ENCODE measurements around the gene RPN2. TPM values are rescaled to one million over a fixed set of nuclear protein-coding genes. Genes with fewer than 3 reads are reported as not detected.

Gene RPN2
- total RNA-seq, 4 donors from 2014 or later, result 86.7 to 114 (median 110) TPM

DNA sequence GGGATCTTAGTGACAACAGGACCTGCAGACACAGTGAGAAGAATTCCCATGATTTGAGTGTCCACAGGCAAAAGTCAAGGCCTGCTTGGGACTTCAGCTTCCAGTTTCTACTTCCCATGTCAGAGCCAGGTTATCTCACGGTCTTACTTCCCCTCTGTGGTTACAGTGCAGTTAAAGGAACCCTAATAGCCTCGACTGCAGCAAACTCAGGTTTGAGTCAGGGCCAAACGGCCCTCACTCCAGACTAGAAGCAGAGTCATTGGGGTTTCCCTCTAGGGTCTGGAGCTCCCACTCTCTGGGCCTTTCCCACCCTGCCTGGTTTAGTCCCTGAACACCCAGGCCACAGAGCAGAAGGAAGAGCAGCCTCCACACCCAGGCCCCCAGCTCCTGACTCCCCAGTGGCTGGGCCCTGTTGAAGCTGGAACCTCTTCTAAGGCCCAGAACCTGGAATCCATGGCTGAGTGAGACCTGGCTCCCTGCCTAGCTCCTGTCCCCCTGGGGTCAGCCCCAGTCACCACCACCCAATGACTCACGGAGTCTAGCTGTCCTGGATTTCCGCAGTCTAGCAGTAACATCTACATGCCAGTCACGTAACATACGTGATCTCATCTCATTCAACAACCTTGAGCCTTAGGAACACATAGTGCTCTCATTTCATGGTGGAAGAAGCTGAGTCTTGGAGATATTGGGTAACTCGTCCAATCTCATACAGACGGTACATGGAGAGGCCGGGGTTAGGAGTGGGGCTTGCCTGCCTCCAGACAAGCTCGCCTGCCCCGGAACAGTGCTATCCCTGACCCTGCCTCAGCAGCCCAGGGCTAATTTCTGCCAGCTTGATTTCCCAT lies 91.7 kb downstream of the RPN2 start:
- no peaks in the 10 kb centered on the region for H3K27me3 ChIP-seq
- H3K27ac ChIP-seq, result peak overlapping the region in 1 of 4 donors; percentile 19
- ATAC-seq, result no peak
- no peaks in the 10 kb centered on the region for H3K9me3 ChIP-seq
- TF ChIP-seq, protein P1, sequence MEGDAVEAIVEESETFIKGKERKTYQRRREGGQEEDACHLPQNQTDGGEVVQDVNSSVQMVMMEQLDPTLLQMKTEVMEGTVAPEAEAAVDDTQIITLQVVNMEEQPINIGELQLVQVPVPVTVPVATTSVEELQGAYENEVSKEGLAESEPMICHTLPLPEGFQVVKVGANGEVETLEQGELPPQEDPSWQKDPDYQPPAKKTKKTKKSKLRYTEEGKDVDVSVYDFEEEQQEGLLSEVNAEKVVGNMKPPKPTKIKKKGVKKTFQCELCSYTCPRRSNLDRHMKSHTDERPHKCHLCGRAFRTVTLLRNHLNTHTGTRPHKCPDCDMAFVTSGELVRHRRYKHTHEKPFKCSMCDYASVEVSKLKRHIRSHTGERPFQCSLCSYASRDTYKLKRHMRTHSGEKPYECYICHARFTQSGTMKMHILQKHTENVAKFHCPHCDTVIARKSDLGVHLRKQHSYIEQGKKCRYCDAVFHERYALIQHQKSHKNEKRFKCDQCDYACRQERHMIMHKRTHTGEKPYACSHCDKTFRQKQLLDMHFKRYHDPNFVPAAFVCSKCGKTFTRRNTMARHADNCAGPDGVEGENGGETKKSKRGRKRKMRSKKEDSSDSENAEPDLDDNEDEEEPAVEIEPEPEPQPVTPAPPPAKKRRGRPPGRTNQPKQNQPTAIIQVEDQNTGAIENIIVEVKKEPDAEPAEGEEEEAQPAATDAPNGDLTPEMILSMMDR (IDR thresholded peaks at IDR 0.05), result no peak
- no peak for TF ChIP-seq EP300 (IDR thresholded peaks at IDR 0.05)
- TF ChIP-seq POLR2AphosphoS5 (IDR thresholded peaks at IDR 0.05), result no peak
- no peak for TF ChIP-seq POLR2A (IDR thresholded peaks at IDR 0.05)
- no peaks in the 10 kb centered on the region for H3K36me3 ChIP-seq
- peaks cover 0 to 7% (median 0%) of the 10 kb centered on the region in 3 donors for H3K4me1 ChIP-seq
- WGBS, 2 donors (ENCODE audit: low coverage in 1 of 2), result 80% methylated on average over 4 of the region's 12 CpGs; no CpG with 5 or more reads in 1 of the 2 donors
- H3K4me3 ChIP-seq, result no peak overlapping the region

DNA sequence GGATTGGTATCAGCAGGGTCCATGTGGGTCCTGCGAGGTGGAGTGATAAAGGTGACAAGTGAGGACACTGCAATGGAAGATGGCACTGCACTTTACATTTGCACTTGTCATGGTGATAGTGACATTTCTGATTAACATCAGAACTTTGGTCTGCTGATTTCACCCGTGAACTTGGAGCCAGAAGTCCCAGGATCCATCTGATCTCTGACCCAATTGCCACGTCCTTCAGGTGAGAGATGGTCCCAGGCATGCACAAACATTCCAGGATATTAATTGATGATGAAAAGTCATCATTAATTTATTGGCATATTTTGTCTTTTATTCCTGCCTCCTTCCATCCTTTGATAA lies 92.3 kb downstream of the RPN2 start:
- WGBS, 2 donors (ENCODE audit: low coverage in 1 of 2), result 78 to 94% methylated on average over 2 of the region's 3 CpGs
- Histone ChIP-seq H3K9me3 (no peaks in the 10 kb centered on the region), H3K4me3 (no peak overlapping the region), H3K27ac (no peak overlapping the region), H3K4me1 (peaks cover 0 to 11% (median 0%) of the 10 kb centered on the region in 3 donors), H3K36me3 (no peaks in the 10 kb centered on the region), H3K27me3 (no peaks in the 10 kb centered on the region)
- no peak for TF ChIP-seq POLR2AphosphoS5 (IDR thresholded peaks at IDR 0.05)
- no peak for TF ChIP-seq EP300 (IDR thresholded peaks at IDR 0.05)
- no peak for TF ChIP-seq POLR2A (IDR thresholded peaks at IDR 0.05)
- TF ChIP-seq, protein P1 (IDR thresholded peaks at IDR 0.05), result no peak
- ATAC-seq, result no peak

DNA sequence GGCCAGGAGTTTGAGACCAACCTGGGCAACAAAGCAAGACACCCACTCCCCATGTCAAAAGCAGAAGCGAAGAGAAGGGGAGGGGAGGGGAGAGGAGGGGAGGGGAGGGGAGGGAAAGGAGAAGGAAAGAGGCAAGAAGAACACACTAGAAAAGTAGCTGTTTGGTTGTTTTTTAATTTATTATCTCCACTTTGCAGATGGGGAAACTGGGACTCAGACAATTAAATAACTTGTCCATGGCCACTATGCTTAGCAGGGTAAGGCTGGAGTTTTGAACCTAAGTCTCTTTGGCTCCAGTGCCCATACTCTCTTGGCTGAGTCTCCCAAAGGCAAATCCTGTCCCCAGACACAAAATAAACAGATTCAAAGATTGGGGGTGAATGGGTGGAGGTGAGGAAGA lies 94.9 kb downstream of the RPN2 start:
- TF ChIP-seq EP300 (IDR thresholded peaks at IDR 0.05), result no peak
- TF ChIP-seq, protein P1 (IDR thresholded peaks at IDR 0.05), result no peak
- TF ChIP-seq POLR2A (IDR thresholded peaks at IDR 0.05), result no peak
- TF ChIP-seq POLR2AphosphoS5 (IDR thresholded peaks at IDR 0.05), result no peak
- H3K27ac ChIP-seq, result no peak overlapping the region
- H3K4me3 ChIP-seq, result no peak overlapping the region
- no peaks in the 10 kb centered on the region for H3K36me3 ChIP-seq
- peaks cover 0 to 26% (median 7%) of the 10 kb centered on the region in 3 donors for H3K4me1 ChIP-seq
- no peak for ATAC-seq
- WGBS, 2 donors (ENCODE audit: low coverage in 1 of 2), result 100% methylated on average over 1 of the region's 1 CpG; no CpG with 5 or more reads in 1 of the 2 donors
- no peaks in the 10 kb centered on the region for H3K9me3 ChIP-seq
- no peaks in the 10 kb centered on the region for H3K27me3 ChIP-seq

DNA sequence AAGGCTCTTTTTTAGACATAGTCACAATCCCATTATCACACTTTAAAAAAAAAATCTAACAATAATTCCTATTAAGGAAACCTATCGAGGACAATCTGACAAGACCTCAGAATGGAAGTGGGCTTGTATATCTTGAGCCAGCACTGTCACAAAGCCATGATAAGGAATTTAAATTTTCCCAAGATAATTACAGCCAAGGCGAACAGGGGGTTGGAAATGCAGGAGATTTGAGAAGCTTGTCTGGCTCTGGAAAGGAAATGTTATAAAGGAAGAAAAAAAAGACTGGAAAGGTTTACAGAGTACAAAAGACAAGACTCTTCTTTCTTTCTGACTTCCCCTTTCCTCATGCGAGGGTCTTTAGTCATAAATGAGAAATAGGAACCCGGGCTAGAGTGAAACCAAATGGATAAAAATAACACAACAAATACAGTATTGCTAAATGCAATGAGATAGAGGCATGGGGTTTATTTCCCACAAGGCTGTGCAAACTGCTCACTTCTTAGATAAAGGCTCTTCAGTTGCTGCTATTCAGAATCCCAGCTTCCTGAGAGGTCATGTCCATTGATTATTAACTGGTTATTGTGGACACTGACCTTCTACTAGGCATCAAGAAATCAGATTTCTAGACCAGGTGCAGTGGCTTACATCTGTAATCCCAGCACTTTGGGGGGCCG lies 95.9 kb downstream of the RPN2 start:
- ATAC-seq, result no peak
- Histone ChIP-seq H3K36me3 (no peaks in the 10 kb centered on the region), H3K27me3 (peaks cover 4% of the 10 kb centered on the region), H3K4me1 (peaks cover 0 to 20% (median 7%) of the 10 kb centered on the region in 3 donors), H3K9me3 (no peaks in the 10 kb centered on the region), H3K27ac (no peak overlapping the region), H3K4me3 (no peak overlapping the region)
- TF ChIP-seq POLR2AphosphoS5 (IDR thresholded peaks at IDR 0.05) (no peak), EP300 (IDR thresholded peaks at IDR 0.05) (no peak), POLR2A (IDR thresholded peaks at IDR 0.05) (no peak)
- TF ChIP-seq, protein P1 (IDR thresholded peaks at IDR 0.05), result no peak
- 37 to 75% methylated on average over 4 of the region's 5 CpGs for WGBS, 2 donors (ENCODE audit: low coverage in 1 of 2)

All from gastroesophageal sphincter (tissue), 4 donors.